Activated CD8-positive, alpha-beta memory T cell treated with anti-CD3 and anti-CD28 coated beads for 24 hours (primary cell): ENCODE results near the gene INSR.
"Not testable (repeated sequence)": the region's sequence is repeated elsewhere in the genome, so short reads cannot be mapped to it uniquely, and the experiment has no call there.

ENCODE experiments used
- DNase-seq: peaks from one replicate; pipeline ENCODE4 v3.0.0-alpha.2; 2020

The INSR gene

GRCh38 chr19:7217861-7218260 is 76.4 kb downstream of the INSR start:
- DNase-seq, result no peak

- no peak for DNase-seq
These were observed 77.8 kb downstream of the INSR start for GRCh38 chr19:7216373-7216902.

GRCh38 chr19:7215176-7215575 is 79.0 kb downstream of the INSR start:
- DNase-seq, result no peak

- no peak for DNase-seq
These were observed 79.7 kb downstream of the INSR start for GRCh38 chr19:7214324-7215089.

- DNase-seq, result no peak
These were observed 80.4 kb downstream of the INSR start for GRCh38 chr19:7213628-7214323.

GRCh38 chr19:7211191-7211951 is 82.8 kb downstream of the INSR start:
- no peak for DNase-seq

- no peak for DNase-seq
These were observed 83.9 kb downstream of the INSR start for GRCh38 chr19:7210359-7210758.

- not testable (repeated sequence) for DNase-seq
These were observed 84.5 kb downstream of the INSR start for GRCh38 chr19:7209597-7210325.

- not testable (repeated sequence) for DNase-seq
These were observed 85.2 kb downstream of the INSR start for GRCh38 chr19:7209036-7209435.

- DNase-seq, result no peak
These were observed 90.9 kb downstream of the INSR start for GRCh38 chr19:7203332-7203731.

- no peak for DNase-seq
These were observed 91.3 kb downstream of the INSR start for GRCh38 chr19:7202888-7203287.

- no peak for DNase-seq
These were observed 93.5 kb downstream of the INSR start for GRCh38 chr19:7200736-7201135.

- DNase-seq, result no peak
These were observed 94.3 kb downstream of the INSR start for GRCh38 chr19:7199613-7200533.

- peak; percentile 95 for DNase-seq
These were observed 96.2 kb downstream of the INSR start for GRCh38 chr19:7197760-7198696.

GRCh38 chr19:7197119-7197759 is 97.0 kb downstream of the INSR start:
- peak; percentile 93 for DNase-seq

GRCh38 chr19:7196763-7197118 is 97.5 kb downstream of the INSR start:
- no peak for DNase-seq

GRCh38 chr19:7195046-7195445 is 99.2 kb downstream of the INSR start:
- no peak for DNase-seq

GRCh38 chr19:7194566-7194965 is 99.6 kb downstream of the INSR start:
- DNase-seq, result no peak

GRCh38 chr19:7191946-7192691 is 102.1 kb downstream of the INSR start:
- DNase-seq, result peak; percentile 79
